GM18951 (cell line): ENCODE results near the gene EVI5L.

Experiments used
- POLR2A ChIP-seq: IDR thresholded peaks from 4 replicates; pipeline ENCODE4 v1.6.1; 2011; ENCODE audit warnings: mild to moderate bottlenecking; ENCODE audit not compliant: insufficient read length, insufficient read depth; ENCODE audit errors: extremely low read depth
- in situ Hi-C: fragments of 300-500 bp; cut with MboI; formaldehyde crosslinking; loops from one replicate; pipeline ENCODE4 v1.12.0; 2022; ENCODE audit warnings: low sequenced_read_pairs, mixed read lengths, inconsistent platforms; ENCODE audit not compliant: unreplicated experiment

Gene EVI5L

DNA sequence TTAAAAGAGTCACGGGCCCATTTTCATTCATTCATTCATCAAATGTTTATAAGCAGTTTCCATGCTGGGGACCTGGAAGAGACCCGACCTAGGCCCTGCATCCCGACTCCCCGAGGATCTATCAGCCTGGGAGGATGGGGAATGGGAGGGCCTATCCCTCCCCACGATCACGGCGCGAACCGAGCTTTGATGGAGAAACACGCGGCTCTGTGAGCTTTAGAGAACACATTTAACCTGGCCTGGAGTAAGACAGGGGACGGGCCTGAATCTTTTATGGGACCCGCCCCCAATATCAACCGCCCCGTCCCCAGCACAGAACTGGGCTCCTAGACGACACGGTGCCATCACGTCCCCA is 875 bp upstream of the EVI5L start:
- in situ Hi-C loops = no loop called here
- TF ChIP-seq POLR2A = no peak

DNA sequence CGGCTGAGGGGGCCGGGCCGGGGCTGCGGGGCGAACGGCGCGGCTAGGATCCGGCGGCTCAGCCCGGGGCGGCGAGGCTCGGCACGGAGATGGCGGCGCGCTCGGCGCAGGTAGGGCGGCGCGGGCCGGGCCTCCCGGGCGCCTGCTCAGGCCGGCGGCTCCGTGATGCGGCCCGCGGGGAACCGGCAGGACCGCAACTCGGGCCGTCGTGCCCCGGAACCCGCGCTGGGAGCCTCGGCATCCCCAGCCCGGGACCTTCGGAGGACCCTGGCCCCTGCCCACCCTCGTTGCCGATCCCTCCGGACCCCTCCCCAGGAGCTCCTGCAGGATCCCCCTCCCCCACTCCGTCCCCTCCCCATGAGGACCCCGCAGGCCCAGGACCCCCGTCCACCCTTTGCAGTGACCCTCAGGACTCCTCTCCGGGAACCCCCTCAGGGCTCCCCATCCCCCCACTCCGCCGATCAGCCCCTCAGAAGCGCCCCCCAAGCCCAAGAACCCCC is 304 bp downstream of the EVI5L start:
- no peak for TF ChIP-seq POLR2A
- in situ Hi-C loops = no loop called here

DNA sequence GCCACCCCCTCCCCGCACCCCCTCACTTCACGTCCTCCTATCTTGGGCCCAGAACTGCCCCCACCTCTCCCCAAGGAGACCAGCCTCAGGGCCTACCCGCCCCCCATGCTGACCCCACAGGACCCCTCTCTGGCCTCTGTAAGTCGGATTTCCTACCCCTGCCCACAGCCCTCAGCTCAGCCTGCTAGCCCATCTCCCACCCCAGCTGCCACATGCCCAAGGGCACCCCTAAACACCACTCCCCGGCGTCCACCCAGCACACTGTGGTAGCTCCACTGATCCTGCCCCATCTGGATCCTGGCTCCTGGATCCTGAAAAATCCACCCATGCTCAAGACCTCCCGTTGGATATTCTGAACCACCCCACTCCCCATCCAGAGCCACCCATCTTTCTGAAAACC is 805 bp downstream of the EVI5L start:
- no peak for TF ChIP-seq POLR2A
- in situ Hi-C loops = no loop called here

DNA sequence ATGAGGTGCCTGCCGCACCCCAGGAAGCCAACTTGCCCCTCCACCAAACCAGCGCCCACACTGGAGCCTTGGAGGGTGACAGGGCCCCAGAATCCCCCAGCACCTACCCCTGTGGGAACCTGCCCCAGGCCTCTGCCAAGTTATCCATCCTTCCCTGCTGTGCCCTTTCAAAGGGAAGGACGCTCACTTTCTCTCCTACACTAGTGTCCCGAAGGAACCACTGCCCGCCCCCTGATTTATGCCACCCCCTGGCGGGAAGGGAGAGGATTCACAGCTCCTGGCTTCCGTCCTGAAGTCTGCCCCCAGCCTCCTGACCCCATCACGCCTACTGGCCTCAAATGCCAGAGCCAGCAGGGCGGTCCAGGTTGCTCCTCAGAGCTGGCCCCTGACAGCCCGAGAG is 1.4 kb downstream of the EVI5L start:
- no peak for TF ChIP-seq POLR2A
- in situ Hi-C loops = no loop called here

DNA sequence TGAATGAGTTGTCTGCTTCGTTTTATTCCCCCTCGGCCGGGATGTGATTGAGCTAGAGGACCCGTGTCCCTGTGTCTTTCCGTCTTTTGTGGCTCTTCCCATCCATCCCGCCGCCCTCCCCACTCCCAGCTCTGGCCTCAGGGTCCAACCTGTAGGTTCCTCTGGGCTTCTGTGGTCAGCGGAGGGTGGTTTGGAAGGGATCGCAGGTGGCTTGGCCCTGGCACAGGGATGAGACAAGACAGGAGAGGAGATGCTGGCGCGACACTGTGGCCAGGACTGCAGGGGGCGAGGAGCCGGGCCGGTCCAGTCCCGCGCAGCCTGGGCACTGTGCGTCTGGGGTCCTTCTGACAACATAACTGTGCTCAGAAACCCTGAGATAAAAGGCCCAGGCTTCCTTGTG is 2.0 kb downstream of the EVI5L start:
- TF ChIP-seq POLR2A = no peak
- in situ Hi-C loops = no loop called here

DNA sequence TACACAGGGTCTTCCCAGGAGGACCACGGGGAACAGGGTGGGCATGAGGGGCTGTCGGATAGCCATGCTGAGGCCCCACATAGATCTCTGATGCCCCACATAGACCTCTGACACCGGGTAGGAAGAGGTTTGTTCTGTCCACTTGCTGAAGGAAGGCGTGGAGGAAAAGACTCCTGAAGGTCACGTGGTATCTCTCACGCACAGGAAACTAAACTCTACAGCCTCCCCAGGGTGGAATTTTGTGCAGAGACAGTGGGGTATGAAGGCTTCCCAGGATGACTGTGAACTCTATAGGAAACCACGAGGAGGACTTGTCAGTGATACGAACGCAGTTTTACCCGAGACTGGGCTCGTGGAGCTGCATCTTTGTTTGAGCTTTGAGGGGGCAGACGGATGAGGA is 2.8 kb downstream of the EVI5L start:
- no peak for TF ChIP-seq POLR2A
- in situ Hi-C loops = no loop called here

DNA sequence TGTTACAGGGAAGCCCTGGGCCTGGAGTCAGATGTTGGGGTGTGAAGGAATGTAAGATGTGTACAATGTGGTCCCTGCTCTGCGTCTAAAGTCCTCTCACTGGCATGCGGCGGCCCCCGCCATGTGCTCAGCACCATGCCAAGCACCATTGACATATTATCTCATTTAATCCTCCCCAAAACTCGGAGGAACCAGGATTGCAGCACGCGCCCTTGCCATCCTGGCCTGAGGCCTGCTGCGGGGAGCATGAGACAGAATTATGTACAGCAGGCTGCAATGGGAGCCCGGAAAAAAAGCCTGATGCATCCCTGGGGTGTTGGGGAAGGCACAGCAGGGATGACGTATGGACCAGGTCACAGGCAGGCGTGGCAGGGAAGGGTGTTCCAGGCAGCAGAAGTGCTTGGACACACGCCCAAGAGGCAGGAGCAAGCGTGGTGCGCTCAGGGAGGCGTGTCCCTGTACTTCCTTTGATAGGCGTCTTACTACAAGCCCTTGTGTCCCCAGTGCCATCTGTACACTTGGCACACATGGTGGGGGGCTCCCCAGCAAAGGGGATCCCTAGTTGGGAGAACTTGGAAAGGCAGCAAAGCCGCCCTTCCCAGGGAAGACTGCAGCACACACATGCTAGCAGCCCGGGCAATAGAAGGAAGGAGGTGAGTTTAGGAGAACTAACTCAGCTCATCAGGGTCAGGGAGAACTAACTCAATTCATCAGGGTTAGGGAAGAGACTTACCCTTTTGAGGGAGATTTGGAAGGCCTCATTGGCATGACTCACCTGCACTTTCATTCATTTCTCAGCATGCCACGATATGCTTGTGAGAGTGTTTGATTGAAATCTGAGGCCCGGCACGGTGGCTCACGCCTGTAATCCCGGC is 3.4 kb downstream of the EVI5L start:
- in situ Hi-C loops = no loop called here

DNA sequence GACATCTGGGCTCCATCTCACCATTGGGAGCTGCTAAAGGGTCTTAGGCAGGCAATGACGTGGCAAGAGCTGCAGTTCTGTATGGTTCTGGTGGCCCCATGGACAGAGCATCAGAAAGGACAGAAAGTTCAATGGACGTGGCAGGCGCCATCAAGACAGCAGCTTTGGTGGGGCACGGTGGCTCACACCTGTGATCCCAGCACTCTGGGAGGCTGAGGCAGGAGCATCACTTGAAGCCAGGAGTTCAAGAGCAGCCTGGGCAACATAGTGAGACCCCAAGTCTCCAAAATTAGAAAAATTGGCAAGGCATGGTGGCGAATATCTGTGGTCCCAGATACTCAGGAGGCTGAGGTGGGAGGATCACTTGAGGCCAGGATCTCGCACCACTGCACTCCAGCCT is 9.5 kb downstream of the EVI5L start:
- in situ Hi-C loops = no loop called here
- TF ChIP-seq POLR2A = no peak

More for the DNA sequence above, 3.4 kb downstream of the EVI5L start:
- no peak for TF ChIP-seq POLR2A

DNA sequence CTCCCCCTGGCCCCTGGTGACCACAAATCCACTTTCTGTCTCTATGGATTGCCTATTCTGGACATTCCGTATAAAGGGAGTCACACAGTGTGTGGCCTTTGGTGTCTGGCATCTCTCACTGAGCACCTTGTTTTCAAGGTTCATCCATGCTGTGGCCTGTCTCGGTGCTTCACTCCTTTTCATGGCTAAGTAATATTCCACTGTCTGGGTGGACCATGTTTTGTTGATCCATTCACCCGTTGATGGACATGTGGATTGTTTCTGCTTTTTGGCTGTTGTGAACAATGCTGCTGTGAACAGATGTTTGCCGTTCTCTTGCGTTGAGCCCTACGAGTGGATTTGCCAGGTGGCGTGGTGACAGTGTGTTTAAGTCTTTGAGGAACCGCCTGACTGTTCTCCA is 10.6 kb downstream of the EVI5L start:
- TF ChIP-seq POLR2A = no peak
- in situ Hi-C loops = no loop called here

DNA sequence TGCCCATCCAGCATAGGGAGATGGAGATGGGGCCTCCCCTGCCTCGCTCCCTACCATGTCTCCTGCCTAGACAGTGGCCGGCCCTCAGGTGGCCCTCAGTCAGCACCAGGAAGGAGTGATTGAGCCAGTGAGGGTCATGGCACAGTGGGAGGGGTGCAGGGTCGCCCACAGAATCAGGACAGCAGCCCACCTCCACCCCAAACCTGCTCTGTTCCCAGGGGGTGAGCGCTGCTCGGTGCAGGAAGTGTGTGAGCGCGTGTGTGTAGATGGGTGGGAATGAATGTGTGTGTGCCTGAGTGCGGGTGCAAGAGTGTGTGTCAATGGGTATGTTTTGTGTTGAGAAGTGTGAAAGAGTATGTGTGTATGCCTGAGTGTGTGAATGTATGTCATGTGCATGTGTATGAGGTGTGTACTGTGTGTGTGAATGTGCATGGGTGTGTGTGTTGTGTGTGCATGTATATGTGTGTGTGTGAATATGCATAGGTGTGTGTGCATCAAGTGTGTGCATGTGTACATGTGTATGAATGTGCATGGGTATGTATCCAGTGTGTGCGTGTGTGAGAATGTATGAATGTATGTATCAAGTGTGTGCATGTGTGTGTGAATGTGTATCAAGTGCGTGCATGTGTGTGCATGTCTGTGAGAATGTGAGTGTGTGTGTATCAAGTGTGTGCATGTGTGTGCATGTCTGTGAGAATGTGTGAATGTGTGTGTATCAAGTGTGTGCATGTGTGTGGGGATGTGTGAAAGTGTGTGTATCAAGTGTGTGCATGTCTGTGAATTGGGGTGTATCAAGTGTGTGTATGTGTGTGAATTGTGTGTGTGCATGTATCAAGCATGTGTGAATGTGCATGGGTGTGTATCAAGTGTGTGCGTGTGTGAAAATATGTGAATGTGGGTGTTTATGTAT is 12.0 kb downstream of the EVI5L start:
- no peak for TF ChIP-seq POLR2A
- in situ Hi-C loops = no loop called here

DNA sequence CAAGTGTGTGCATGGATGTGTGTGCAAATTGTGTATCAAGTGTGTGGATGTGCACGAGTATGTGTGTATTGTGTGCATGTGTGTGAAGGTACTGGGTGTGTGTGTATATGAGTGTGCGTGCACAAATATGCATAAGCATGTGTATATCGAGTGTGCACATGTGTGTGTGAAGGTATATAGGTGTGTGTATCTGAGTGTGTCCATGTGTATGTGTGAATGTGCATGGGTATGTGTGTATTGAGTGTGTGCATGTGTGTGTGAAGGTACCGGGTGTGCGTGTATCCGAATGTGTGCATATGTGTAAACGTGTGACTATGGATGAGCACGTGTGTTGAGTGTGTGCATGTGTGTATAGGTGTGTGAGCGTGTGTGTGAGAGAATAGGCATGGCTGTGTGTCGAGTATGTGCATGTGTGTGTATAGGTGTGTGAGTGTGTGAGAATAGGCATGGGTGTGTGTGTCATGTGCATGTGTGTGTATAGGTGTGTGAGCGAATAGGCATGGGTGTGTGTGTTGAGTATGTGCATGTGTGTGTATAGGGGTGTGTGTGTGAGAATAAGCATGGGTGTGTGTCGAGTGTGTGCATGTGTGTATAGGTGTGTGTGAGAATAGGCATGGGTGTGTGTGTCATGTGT is 12.8 kb downstream of the EVI5L start:
- in situ Hi-C loops = no loop called here
- no peak for TF ChIP-seq POLR2A

DNA sequence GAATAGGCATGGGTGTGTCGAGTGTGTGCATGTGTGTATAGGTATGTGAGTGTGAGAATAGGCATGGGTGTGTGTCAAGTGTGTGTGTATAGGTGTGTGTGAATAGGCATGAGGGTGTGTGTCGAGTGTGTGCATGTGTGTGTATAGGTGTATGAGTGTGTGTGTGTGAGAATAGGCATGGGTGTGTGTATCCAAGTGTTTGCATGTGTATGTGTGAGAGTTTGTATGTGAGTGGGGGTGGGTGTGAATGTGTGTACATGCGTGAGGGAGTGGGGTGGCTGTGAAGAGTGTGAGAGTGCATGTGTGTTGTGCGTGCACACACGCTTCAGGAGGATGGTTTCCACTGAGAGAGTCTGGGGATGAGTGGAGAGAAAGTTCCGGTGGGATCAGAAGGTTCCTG is 13.5 kb downstream of the EVI5L start:
- in situ Hi-C loops = no loop called here
- TF ChIP-seq POLR2A = no peak

DNA sequence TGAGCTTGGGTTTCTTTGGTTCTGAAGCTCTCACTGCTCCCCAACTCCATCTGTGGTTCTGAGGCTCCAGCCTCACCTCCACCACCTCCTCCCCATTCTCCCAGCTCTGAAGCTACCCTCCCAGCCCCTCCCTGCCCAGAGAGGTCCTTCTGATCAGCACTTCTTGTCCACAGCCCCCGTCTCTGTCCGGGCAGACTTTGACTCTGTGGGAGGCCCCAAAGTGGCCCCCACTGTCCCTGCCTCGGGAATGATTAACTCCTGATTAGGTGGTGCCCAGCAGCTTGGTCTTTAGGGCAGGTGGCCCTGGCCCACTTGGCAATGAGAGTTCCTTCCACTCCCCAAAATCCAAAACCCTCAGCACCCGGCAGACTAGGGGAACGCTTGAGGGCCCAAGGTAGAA is 14.4 kb downstream of the EVI5L start:
- in situ Hi-C loops = no loop called here

DNA sequence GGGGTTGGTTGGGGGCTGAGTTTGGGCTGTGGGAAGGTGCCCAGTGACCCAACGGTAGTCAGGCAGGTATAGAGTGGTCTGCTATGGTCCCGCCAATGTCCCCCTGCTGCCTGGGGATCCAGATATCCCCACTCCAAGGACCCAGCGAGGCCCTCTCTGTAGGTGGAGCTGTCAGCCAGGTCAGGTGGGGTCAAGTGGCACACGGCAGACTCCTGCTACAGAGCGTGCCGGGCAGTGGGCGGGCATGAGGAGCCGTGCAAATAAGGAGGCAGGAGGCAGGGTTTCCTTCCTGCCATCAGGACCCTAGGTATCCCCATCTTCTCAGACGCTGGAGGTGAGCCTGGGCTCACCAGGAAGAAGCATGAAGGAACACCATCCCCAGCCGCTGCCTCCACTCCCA is 14.9 kb downstream of the EVI5L start:
- TF ChIP-seq POLR2A = no peak
- in situ Hi-C loops = no loop called here

More for the DNA sequence above, 14.4 kb downstream of the EVI5L start:
- no peak for TF ChIP-seq POLR2A
